GM19193 (cell line): Measurements from ENCODE around the gene ATRNL1.

Experiments used
- POLR2A ChIP-seq: IDR thresholded peaks from 4 replicates; pipeline ENCODE4 v1.6.1; 2011; ENCODE audit not compliant: insufficient read depth, insufficient read length; ENCODE audit errors: extremely low read depth

The ATRNL1 gene

DNA sequence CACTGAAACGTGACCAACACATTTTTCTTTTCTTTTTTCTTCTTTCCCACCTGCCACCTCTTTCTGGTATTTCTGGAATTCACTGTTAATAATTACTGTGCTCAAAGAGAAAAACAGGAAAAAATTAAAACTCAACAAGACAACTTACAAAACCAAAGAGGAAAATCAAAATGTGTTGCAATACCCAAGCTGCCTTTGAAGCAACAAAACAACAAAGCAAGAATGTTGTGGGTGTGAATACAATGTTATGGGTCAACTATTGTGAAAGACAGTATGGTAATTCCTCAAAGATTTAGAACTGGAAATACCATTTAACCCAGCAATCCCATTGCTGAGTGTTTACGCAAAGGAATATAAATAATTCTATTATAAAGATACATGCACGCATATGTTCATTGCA lies 764.7 kb downstream of the ATRNL1 start:
- no peak for TF ChIP-seq POLR2A

GRCh38 chr10:115860182-115861107 lies 767.3 kb downstream of the ATRNL1 start:
- TF ChIP-seq POLR2A, result no peak

DNA sequence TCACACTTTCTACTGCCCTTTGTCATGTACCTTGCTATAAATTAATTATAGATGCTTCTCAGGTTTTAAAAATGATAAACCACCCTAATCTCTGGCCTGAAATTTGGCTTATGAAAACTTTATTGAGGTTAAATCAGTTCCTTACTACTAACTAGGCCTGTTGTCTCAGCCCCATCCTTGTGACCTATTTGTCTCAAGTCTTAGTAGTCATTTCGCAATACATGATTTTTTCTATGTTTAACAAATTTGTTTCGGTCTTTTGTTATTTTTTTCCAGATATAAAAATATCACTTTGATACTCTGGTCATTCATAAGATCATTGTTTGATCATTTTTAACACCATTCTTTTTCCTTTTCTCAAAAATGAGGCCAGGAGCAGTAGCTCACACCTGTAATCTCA lies 768.3 kb downstream of the ATRNL1 start:
- TF ChIP-seq POLR2A, result no peak

DNA sequence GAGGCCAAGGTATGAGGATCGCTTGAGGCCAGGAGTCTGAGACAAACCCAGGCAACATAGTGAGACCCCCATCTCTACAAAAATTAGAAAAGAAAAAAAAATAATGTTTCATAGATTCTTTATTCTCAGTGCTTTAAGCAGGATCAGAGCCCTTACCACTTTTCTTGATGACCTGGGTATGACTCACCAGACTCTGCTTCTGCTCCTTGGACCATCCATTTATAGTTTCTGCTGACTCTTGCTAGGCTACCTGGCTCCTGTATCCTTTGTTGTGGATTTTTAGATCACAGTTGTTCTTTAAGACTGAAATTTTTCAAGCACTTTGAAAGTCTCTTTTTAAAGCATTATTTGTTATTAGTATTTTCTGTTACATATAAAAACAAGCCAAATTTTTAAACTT lies 768.7 kb downstream of the ATRNL1 start:
- TF ChIP-seq POLR2A, result no peak

- TF ChIP-seq POLR2A, result no peak
These were observed 773.0 kb downstream of the ATRNL1 start for GRCh38 chr10:115866174-115866573.

- TF ChIP-seq POLR2A, result no peak
These were observed 773.5 kb downstream of the ATRNL1 start for GRCh38 chr10:115866691-115867090.

DNA sequence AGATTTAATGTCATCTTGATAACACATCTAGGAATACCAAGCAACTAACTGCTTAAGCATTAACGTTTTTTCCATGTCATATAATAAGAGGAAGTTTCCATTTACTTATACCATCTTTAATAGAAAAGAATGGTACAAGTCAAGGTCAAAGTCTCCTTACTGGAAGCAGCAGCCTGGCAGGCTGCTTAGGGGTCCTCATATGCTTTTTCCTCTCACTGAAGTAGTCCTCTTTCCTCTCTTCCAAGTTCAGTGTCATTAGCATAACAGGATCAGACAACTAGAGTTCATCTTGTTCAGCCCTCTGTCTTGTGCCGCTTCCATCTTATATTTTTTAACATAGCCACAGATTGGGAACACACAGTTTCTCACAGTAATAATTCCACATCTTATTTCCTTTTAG lies 774.1 kb downstream of the ATRNL1 start:
- TF ChIP-seq POLR2A, result no peak

DNA sequence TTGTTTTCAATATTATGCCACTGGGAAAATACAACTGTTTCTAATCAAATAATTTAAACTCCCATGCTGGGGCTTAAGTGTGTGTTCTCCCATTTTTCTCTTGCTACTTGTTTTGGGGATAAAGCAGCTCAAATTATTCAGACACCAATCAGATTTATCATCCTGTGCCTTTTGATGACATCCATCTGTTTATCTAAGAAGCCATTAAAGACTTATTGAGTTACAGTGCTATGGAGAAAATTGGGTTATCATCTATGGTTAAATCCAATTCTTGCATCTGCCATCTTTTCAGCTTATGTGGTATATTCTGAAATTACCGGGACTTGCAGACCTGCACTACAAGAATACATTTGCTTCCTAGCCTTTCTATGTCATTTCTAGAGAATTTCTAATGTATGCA lies 778.7 kb downstream of the ATRNL1 start:
- no peak for TF ChIP-seq POLR2A

DNA sequence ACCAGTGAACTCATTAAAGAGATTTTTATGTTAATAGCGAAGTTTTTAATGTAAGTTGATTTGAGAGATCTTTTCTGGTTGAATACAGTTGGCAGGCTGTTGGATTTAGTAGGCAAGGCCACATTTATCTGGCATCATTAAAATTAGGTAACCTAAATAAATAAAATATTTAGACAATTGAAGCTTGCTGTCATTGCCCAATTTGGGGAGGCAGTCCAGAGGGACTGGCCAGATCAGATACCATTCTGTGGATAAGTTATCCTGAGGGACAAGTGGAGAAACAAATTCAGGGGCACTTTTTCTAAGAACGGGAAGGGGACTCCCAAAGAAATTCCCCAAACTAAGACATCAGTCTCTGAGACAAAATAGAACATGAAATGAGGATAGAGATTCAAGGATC lies 782.0 kb downstream of the ATRNL1 start:
- no peak for TF ChIP-seq POLR2A

DNA sequence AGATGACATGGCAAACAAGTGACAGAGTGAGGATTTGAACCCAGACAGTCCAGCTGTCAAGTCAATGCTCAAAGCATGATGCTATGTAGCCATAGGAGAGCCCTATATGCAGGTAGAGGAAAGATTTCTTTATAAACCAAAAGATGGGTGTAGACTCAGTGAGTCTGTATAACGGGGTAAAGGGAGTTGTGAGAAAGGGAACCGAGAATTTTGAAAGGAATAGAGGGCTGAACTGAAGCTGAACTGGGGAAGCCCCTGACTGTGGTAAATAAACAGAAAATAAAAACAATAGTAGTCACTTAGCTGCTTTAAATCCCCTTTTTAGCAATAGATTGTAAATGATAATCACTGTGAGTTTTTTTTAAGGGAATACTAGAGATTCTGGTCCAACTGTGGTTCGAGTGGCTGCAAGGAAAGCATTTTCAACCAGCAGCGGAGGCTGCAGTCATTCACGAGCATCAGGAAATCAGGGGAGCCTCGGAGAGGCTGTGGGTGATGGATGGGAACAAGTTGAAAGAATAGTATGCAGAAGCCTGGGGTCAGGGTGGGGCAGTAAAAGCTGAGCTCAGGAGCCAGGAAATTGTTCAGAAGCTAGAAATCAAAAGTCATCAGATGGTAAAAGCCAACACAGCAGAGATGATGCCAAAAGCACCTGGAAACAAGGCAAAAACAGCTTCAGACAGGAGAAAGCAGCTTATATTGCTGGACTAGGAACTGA lies 786.4 kb downstream of the ATRNL1 start:
- TF ChIP-seq POLR2A, result no peak

DNA sequence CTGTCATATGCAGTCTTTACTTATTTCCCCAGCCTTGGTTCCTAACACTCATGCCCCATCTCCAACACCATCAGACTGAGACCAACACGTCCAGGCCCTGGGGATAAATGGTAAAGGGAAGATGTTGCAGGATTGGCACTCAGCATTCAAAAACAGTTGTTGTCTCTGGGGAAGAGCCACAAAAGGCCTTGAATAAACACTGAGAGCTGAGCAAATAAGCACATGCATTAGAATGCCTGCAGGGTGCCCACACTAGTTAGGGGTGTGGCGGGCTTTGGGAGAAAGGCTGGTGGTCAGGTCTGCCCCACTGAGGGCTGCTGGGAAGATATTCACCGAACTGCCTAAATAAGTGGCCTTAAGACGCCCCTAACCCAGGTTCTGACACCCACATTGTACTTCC lies 788.9 kb downstream of the ATRNL1 start:
- no peak for TF ChIP-seq POLR2A

DNA sequence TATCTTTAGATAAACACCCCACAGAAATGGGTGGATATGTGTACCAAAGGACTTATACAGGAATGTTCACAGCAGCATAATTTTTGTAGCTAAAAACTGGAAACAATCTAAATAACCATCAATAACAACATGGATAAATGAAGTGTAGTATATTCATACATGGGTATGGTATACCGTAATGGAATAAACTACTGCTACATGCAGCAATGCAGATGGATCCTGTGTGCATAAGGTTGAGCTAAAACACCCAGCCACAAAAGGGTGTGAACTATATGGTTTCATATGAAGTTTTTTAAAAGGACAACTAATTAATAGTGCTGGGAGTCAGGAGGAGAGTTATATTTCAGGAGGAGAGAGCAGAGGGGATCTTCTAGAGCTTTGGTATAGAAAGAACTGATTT lies 790.2 kb downstream of the ATRNL1 start:
- no peak for TF ChIP-seq POLR2A

DNA sequence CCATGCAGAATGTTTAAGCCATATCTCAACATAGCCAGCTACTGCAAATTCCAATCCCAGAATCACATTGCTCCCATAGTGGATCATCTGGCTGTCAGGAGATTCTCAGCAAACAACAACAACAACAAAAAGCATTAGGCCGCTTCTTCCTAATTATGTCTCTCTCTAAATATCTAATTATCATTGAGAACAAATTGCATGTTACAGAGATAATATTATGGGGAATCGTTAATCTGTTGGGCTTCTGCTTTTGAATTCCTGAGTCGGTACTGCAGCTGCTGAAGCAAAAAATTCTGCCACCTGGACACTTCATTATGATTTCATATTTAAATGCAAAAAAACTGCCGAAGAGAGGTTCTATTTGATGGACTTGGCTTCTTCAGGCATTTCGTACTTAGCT lies 791.2 kb downstream of the ATRNL1 start:
- no peak for TF ChIP-seq POLR2A

GRCh38 chr10:115895166-115895565 lies 802.0 kb downstream of the ATRNL1 start:
- TF ChIP-seq POLR2A, result no peak

DNA sequence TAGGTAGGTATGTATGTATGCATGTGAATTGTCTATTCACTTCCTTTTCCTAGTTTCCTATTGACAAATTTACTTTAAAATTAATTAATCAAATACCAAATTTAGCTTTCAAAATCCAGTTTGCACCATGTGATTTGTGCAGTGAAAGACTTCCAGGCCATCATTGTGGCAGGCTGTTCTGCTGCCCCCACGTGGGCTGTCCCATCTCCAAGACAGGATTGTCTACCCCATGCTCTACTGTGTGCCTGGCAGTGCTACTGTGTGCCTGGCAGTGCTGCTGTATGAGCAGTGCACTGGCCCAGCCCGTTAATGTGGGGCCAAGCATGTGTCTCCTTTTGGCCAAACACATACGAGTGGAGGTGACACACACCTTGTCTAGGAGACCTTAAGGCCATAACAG lies 805.1 kb downstream of the ATRNL1 start:
- TF ChIP-seq POLR2A, result no peak

- TF ChIP-seq POLR2A, result no peak
These were observed 809.4 kb downstream of the ATRNL1 start for GRCh38 chr10:115902596-115902995.
